Measurements from ENCODE around the gene PLCB4. TPM values are rescaled to one million over a fixed set of nuclear protein-coding genes. Genes with fewer than 3 reads are reported as not detected.

The PLCB4 gene
- polyA plus RNA-seq, 1 experiment = 18.6 TPM

DNA sequence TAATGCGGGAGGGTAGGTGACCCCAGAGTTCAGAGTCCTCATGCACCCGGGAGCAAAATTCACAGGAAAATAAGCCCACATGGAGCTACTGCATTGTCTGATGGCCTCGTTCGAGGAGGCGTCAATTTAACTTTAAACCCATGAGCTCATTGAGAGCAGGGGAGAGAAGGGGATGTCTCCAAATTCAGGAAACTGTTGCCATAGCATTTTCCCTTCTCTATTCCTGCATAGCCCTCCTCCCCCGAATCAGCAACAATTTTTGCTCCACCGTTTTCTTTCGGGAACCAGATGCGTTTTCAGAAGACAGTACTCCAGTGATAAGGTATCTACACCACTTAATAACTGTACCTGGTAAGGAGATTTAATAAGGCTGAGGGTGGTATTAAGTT lies 445.2 kb downstream of the PLCB4 start:
- POLR2A ChIA-PET = no interaction called here
- TF ChIP-seq, protein P1, sequence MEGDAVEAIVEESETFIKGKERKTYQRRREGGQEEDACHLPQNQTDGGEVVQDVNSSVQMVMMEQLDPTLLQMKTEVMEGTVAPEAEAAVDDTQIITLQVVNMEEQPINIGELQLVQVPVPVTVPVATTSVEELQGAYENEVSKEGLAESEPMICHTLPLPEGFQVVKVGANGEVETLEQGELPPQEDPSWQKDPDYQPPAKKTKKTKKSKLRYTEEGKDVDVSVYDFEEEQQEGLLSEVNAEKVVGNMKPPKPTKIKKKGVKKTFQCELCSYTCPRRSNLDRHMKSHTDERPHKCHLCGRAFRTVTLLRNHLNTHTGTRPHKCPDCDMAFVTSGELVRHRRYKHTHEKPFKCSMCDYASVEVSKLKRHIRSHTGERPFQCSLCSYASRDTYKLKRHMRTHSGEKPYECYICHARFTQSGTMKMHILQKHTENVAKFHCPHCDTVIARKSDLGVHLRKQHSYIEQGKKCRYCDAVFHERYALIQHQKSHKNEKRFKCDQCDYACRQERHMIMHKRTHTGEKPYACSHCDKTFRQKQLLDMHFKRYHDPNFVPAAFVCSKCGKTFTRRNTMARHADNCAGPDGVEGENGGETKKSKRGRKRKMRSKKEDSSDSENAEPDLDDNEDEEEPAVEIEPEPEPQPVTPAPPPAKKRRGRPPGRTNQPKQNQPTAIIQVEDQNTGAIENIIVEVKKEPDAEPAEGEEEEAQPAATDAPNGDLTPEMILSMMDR (IDR thresholded peaks at IDR 0.05; ENCODE audit: low read depth, low read length) = no peak
- H3K9me3 ChIP-seq (ENCODE audit: control insufficient read depth, insufficient read depth, low read length) = no peaks in the 10 kb centered on the region; the same call in 1 of the 2 replicates
- H3K27ac ChIP-seq (ENCODE audit: low read depth, low read length) = no peak overlapping the region
- peaks cover 72% of the 10 kb centered on the region for H3K27me3 ChIP-seq (ENCODE audit: control insufficient read depth, insufficient read depth, low read length)
- CTCF ChIA-PET = interaction anchor here (1.0 kb wide), 1 partner anchor 577 kb away, joined by 3 read pairs; no protein-coding TSS in a partner anchor
- DNase-seq (ENCODE audit: low read depth, low spot score) = no peak
- no peak overlapping the region for H3K4me3 ChIP-seq (ENCODE audit: low read depth, low read length)

DNA sequence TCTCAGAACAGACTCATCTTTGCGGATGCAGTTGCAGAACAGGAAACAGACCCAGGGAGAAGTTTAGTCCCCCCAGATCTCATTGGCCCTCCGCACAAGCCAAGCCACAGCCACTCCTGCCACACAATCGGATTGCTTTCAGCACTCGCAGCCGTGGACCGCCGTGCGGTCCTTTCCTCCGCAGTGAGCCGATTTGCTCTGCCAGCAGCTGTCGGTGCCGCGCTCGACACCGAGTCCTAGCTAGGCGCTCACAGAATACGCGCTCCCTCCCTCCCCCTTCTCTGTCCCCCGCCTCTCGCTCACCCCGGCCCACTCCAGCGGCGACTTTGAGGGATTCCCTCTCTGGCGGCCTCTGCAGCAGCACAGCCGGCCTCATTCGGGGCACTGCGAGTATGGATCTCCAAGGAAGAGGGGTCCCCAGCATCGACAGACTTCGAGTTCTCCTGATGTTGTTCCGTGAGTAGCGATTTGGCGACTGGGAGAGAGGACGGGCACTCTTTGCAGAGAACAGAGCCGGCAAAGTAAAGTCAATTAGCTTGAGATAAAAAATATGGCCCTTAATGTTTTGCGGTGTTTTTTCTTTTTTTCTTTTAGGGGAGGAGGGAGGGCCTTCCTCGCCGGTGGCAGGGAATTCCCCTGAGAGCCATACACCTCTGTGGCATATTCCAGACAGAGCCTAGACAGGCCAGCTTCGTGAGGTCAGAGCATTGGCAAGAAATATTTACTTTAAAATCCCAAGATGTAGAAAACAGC lies 445.8 kb downstream of the PLCB4 start, which contains the start of gene LAMP5:
LAMP5 (plus strand) TSS at position 130 of the 753 bp plus-strand sequence; CDS start at position 393, 263 bp downstream.
- Histone ChIP-seq H3K27me3 (ENCODE audit: control insufficient read depth, insufficient read depth, low read length) (peaks cover 68% of the 10 kb centered on the region), H3K9me3 (ENCODE audit: control insufficient read depth, insufficient read depth, low read length) (no peaks in the 10 kb centered on the region; the same call in 1 of the 2 replicates), H3K4me3 (ENCODE audit: low read depth, low read length) (no peak within 1 kb of the TSS), H3K27ac (ENCODE audit: low read depth, low read length) (no peak within 1 kb of the TSS)
- TF ChIP-seq, protein P1 (IDR thresholded peaks at IDR 0.05; ENCODE audit: low read depth, low read length) = no peak
- POLR2A ChIA-PET = interaction anchor here (0.6 kb wide), 2 partner anchors 54 to 562 kb away, joined by 3 to 8 read pairs; no protein-coding TSS in a partner anchor
- DNase-seq (ENCODE audit: low read depth, low spot score) = no peak
- CTCF ChIA-PET = interaction anchor here (0.6 to 1.0 kb wide), 2 partner anchors 17 to 576 kb away, joined by 3 read pairs; no protein-coding TSS in a partner anchor

DNA sequence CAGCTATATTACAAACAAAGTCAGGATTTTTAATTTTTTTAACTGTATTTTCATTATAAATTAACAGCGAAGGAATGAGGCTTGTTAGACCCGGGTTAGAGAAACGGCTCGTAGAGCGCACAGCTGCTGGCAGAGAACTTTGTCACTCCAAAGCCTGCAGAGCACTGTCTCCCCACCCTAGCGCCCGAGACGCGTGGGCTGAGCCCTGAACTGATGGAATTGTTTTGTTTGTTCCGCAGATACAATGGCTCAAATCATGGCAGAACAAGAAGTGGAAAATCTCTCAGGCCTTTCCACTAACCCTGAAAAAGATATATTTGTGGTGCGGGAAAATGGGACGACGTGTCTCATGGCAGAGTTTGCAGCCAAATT lies 446.3 kb downstream of the PLCB4 start:
- H3K4me3 ChIP-seq (ENCODE audit: low read depth, low read length) = no peak overlapping the region
- POLR2A ChIA-PET = no interaction called here

DNA sequence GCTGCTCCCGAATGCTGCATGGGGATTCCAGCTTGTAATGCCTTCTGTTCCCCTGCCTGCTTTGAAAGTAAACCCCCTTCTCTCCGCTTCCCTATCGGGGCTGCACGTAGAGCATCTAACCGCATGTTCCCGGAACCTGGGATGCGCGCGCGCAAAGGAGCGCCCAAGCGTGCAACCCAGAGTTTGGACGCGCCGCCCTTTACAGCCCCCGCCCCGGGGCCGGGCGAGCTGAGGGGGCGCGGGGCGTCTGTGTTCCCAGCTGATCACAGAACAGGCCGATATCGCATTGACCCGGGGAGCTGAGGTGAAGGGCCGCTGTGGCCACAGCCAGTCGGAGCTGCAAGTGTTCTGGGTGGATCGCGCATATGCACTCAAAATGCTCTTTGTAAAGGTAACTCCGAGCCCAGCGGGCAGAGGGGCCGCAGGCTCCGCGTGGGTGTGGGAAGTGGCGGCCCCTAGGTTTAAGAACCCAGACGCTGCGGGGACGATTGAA lies 446.9 kb downstream of the PLCB4 start:
- Histone ChIP-seq H3K4me3 (ENCODE audit: low read depth, low read length) (no peak overlapping the region), H3K27ac (ENCODE audit: low read depth, low read length) (no peak overlapping the region), H3K27me3 (ENCODE audit: control insufficient read depth, insufficient read depth, low read length) (peaks cover 64% of the 10 kb centered on the region), H3K9me3 (ENCODE audit: control insufficient read depth, insufficient read depth, low read length) (no peaks in the 10 kb centered on the region; the same call in 1 of the 2 replicates)
- ChIA-PET POLR2A (no interaction called here), CTCF (no interaction called here)
- no peak for DNase-seq (ENCODE audit: low read depth, low spot score)
- TF ChIP-seq, protein P1 (IDR thresholded peaks at IDR 0.05; ENCODE audit: low read depth, low read length) = no peak

More for the DNA sequence above, 446.3 kb downstream of the PLCB4 start:
- TF ChIP-seq, protein P1 (IDR thresholded peaks at IDR 0.05; ENCODE audit: low read depth, low read length) = no peak
- CTCF ChIA-PET = no interaction called here
- no peaks in the 10 kb centered on the region; the same call in 1 of the 2 replicates for H3K9me3 ChIP-seq (ENCODE audit: control insufficient read depth, insufficient read depth, low read length)
- H3K27ac ChIP-seq (ENCODE audit: low read depth, low read length) = no peak overlapping the region
- H3K27me3 ChIP-seq (ENCODE audit: control insufficient read depth, insufficient read depth, low read length) = peaks cover 68% of the 10 kb centered on the region
- DNase-seq (ENCODE audit: low read depth, low spot score) = no peak

DNA sequence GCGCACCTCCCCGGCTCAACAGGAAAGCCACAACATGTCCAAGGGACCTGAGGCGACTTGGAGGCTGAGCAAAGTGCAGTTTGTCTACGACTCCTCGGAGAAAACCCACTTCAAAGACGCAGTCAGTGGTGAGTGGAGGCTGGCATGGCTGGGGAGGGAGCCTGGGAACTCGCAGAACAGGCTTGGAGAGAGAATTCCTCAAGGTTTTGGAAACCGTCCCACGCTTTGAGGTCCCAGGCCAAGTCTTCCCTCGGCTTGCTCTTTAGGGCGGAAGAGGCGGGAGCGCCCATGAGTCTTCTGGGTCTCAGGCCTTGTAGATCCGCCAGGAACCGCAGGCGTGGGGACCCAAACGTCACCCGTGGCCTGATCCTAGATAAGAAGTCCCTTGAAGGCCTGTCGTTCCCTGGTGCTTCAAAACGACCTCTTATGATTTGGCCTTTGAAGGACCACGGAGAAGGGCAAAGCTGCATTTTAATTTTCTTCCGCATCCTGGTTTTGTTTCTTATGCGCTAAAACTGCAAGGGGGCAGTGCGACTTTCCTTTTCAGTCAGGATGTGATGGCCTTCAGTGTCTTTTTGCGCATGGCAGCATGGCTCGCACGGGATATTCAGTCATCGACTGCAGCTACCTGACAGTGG lies 447.5 kb downstream of the PLCB4 start:
- H3K9me3 ChIP-seq (ENCODE audit: control insufficient read depth, insufficient read depth, low read length) = no peaks in the 10 kb centered on the region; the same call in 1 of the 2 replicates
- H3K27me3 ChIP-seq (ENCODE audit: control insufficient read depth, insufficient read depth, low read length) = peaks cover 60% of the 10 kb centered on the region
- TF ChIP-seq, protein P1 (IDR thresholded peaks at IDR 0.05; ENCODE audit: low read depth, low read length) = no peak
- no peak overlapping the region for H3K27ac ChIP-seq (ENCODE audit: low read depth, low read length)
- no peak for DNase-seq (ENCODE audit: low read depth, low spot score)
- POLR2A ChIA-PET = no interaction called here
- no peak overlapping the region for H3K4me3 ChIP-seq (ENCODE audit: low read depth, low read length)
- CTCF ChIA-PET = no interaction called here

All from AG04450 (cell line).